HCT116 (cell line): Measurements from ENCODE around the gene HJURP. TPM values are rescaled to one million over a fixed set of nuclear protein-coding genes. Genes with fewer than 3 reads are reported as not detected.

Experiments used
- ATAC-seq: fragments of 200-7000 bp; cut with Tn5 transposase; 2 replicates; pipeline ENCODE4 v1.9.1; 2020; ENCODE audit warnings: mild to moderate bottlenecking, moderate library complexity
- BruUV-seq: library from RNA; stranded (reverse); fragments of 400-500 nt; replicated peaks from 2 replicates; lab custom pipeline; 2021; lab: Mats Ljungman, UMichigan
- CTCF ChIA-PET: fragments of 300-600 bp; sonication (Branson Sonifier 250); formaldehyde crosslinking; loops from one replicate; lab custom pipeline; 2021; ENCODE audit warnings: antibody characterized with exemption; lab: Charles Lee
- POLR2A ChIA-PET: fragments of 300-600, 350-600 bp; sonication (Branson Sonifier 250); formaldehyde crosslinking; loops from one replicate; lab custom pipeline; 2021; ENCODE audit warnings: antibody characterized with exemption; lab: Charles Lee
- RAD21 ChIA-PET, 2 experiments: fragments of 300-600 bp; sonication (Branson Sonifier 250); formaldehyde crosslinking; loops; one replicate each; lab custom pipeline; 2023; ENCODE audit warnings: low total read pairs in 2 of 2; ENCODE audit not compliant: uncharacterized antibody in 2 of 2, unreplicated experiment in 2 of 2, low non-redundant PET in 1 of 2; lab: Charles Lee
- DNase-seq: peaks from one replicate; pipeline ENCODE4 v3.0.0-alpha.2; 2010; ENCODE audit warnings: low read depth, low spot score
- H2AFZ ChIP-seq: fragments of 200-600 bp; shearing (Covaris generic), sonication (generic); 2 replicates; pipeline ENCODE4 v1.6.1; 2017; ENCODE audit warnings: low read depth, mixed run types, mixed read lengths, antibody characterized with exemption, low read length; ENCODE audit not compliant: poor library complexity, severe bottlenecking
- H3K27ac ChIP-seq: 2 replicates; pipeline ENCODE4 v1.5.1; 2012; ENCODE audit warnings: low read depth, low read length
- H3K27me3 ChIP-seq: fragments of 200-600 bp; sonication (generic); 2 replicates; pipeline ENCODE4 v1.6.1; 2016; ENCODE audit warnings: mixed run types, low read length, mixed read lengths; ENCODE audit not compliant: insufficient read depth
- H3K36me3 ChIP-seq, 2 experiments: fragments of 200-500 bp in 1 of 2; fragments of 200-600 bp in 1 of 2; sonication (Bioruptor generic) in 1 of 2; sonication (generic) in 1 of 2; 2 replicates each; pipeline versions ENCODE4 v1.5.1 to v1.6.1; 2014 to 2016; ENCODE audit warnings: low read length in 2 of 2, inconsistent platforms in 1 of 2, mixed read lengths in 1 of 2, mixed run types in 1 of 2; ENCODE audit not compliant: insufficient read depth in 2 of 2, control insufficient read depth in 1 of 2
- H3K4me1 ChIP-seq, 2 experiments: fragments of 200-600 bp in 1 of 2; sonication (generic) in 1 of 2; 2 replicates each; pipeline versions ENCODE4 v1.5.1 to v1.6.1; 2012 to 2017; ENCODE audit warnings: low read length in 2 of 2, inconsistent platforms in 1 of 2, mild to moderate bottlenecking in 1 of 2, mixed read lengths in 1 of 2, mixed run types in 1 of 2, moderate library complexity in 1 of 2; ENCODE audit not compliant: insufficient read depth in 2 of 2, control insufficient read depth in 1 of 2
- H3K4me2 ChIP-seq: fragments of 200-600 bp; sonication (generic); 2 replicates; pipeline ENCODE4 v1.6.1; 2017; ENCODE audit warnings: mixed run types, low read length, mixed read lengths
- H3K4me3 ChIP-seq, 2 experiments: fragments of 200-600 bp in 1 of 2; sonication (generic) in 1 of 2; replicated peaks in 1 of 2; 2 replicates each; pipeline ENCODE4 v1.5.1; 2011 to 2016; ENCODE audit warnings: low read length in 2 of 2, control low read depth in 1 of 2, low read depth in 1 of 2, mild to moderate bottlenecking in 1 of 2, mixed read lengths in 1 of 2, mixed run types in 1 of 2
- H3K79me2 ChIP-seq: fragments of 200-600 bp; sonication (generic); 2 replicates; pipeline ENCODE4 v1.6.1; 2017; ENCODE audit warnings: mild to moderate bottlenecking, mixed run types, low read length, moderate library complexity, mixed read lengths; ENCODE audit not compliant: insufficient read depth
- H3K9ac ChIP-seq: fragments of 200-600 bp; sonication (generic); 2 replicates; pipeline ENCODE4 v1.6.1; 2016; ENCODE audit warnings: low read length, mixed read lengths
- H3K9me2 ChIP-seq: fragments of 200-600 bp; sonication (generic), shearing (Covaris generic); 2 replicates; pipeline ENCODE4 v1.6.1; 2017; ENCODE audit warnings: mixed run types, mild to moderate bottlenecking, moderate library complexity; ENCODE audit not compliant: insufficient read depth
- H3K9me3 ChIP-seq, 2 experiments: fragments of 200-500 bp in 1 of 2; fragments of 200-600 bp in 1 of 2; sonication (Bioruptor generic) in 1 of 2; sonication (generic) in 1 of 2; 2 replicates each; pipeline ENCODE4 v1.6.1; 2014 to 2017; ENCODE audit warnings: low read length in 2 of 2, mixed read lengths in 2 of 2, inconsistent platforms in 1 of 2, low read depth in 1 of 2, mild to moderate bottlenecking in 1 of 2, mixed run types in 1 of 2, moderate library complexity in 1 of 2; ENCODE audit not compliant: control insufficient read depth in 1 of 2, insufficient read depth in 1 of 2
- H4K20me1 ChIP-seq: fragments of 200-600 bp; sonication (generic), shearing (Covaris generic); 2 replicates; pipeline ENCODE4 v1.6.1; 2017; ENCODE audit warnings: mixed run types, mild to moderate bottlenecking, moderate library complexity; ENCODE audit not compliant: insufficient read depth
- CBX3 ChIP-seq: IDR thresholded peaks from 2 replicates; pipeline ENCODE4 v1.6.1; 2012; ENCODE audit warnings: low read depth
- CEBPB ChIP-seq: IDR thresholded peaks from 2 replicates; pipeline ENCODE4 v1.6.1; 2012; ENCODE audit warnings: low read depth
- EGR1 ChIP-seq: IDR thresholded peaks from 2 replicates; pipeline ENCODE4 v1.6.1; 2012; ENCODE audit warnings: low read depth
- EZH2phosphoT487 ChIP-seq: fragments of 200-600 bp; IDR thresholded peaks from 2 replicates; pipeline ENCODE4 v1.6.1; 2018; ENCODE audit warnings: antibody characterized with exemption, borderline replicate concordance
- FOSL1 ChIP-seq: IDR thresholded peaks from 2 replicates; pipeline ENCODE4 v1.6.1; 2012; ENCODE audit warnings: low read depth
- JUND ChIP-seq: IDR thresholded peaks from 2 replicates; pipeline ENCODE4 v1.6.1; 2012
- SRF ChIP-seq: IDR thresholded peaks from 2 replicates; pipeline ENCODE4 v1.6.1; 2012; ENCODE audit warnings: low read depth
- TCF7L2 ChIP-seq: IDR thresholded peaks from 2 replicates; pipeline ENCODE4 v1.7.0; 2011; ENCODE audit warnings: borderline replicate concordance, inconsistent platforms; ENCODE audit not compliant: insufficient read depth, insufficient read length; ENCODE audit errors: extremely low read depth
- ZFX ChIP-seq: fragments of 450-650 bp; IDR thresholded peaks from 2 replicates; pipeline ENCODE4 v1.6.1; 2017
- intact Hi-C: fragments of 100-400 bp; cut with micrococcal nuclease; formaldehyde crosslinking; loops from 2 replicates; pipeline ENCODE4 v1.10.0; 2022
- total RNA-seq: library from RNA; stranded (reverse); gene quantifications from one replicate; pipeline ENCODE4 v1.2.1, GENCODE V29; 2021; ENCODE audit not compliant: unreplicated experiment
- TF ChIP-seq, protein P1 (sequence below): IDR thresholded peaks from 2 replicates; pipeline ENCODE4 v1.6.1; 2012
- TF ChIP-seq, protein P2 (sequence below), 3 experiments: fragments of 200-600 bp in 1 of 3; sonication (generic) in 1 of 3; IDR thresholded peaks in 2 of 3; conservative IDR thresholded peaks in 1 of 3; 2 replicates each; pipeline ENCODE4 v1.5.1; 2012 to 2017; ENCODE audit warnings: low read depth in 2 of 3, low read length in 2 of 3, antibody characterized with exemption in 1 of 3, borderline replicate concordance in 1 of 3, control low read depth in 1 of 3, mild to moderate bottlenecking in 1 of 3, mixed read lengths in 1 of 3, mixed run types in 1 of 3, moderate library complexity in 1 of 3; ENCODE audit not compliant: insufficient read depth in 1 of 3

HJURP gene
- total RNA-seq, 1 experiment from 2014 or later, result 64.1 TPM

DNA sequence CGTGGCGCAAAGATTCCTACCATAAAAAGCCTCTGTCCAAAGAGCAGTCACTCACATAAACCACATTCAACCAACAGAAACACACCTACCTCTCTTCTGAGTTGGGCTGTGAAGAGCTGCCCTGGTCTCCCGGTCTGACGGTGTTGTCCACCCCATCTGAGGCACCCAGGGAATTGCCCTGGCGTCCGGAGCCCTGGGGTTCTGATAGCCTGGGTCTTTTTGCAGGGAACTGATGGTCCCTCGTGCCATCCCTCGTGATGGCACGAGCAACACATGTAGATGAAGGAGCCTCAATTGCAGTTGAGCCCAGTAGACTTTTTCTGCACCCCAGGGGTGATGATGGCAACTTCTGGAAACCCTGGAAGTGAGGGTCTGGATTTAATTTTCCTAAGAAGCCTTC, 13.8 kb downstream of the HJURP start:
- peaks cover 98% of the 10 kb centered on the region for H3K79me2 ChIP-seq

More for the DNA sequence above, 13.8 kb downstream of the HJURP start:
- Histone ChIP-seq H3K4me2 (no peak overlapping the region), H4K20me1 (peaks cover 29% of the 10 kb centered on the region; the same call in 1 of the 2 replicates), H3K9ac (no peak overlapping the region), H2AFZ (no peak overlapping the region), H3K27ac (no peak overlapping the region), H3K4me1 (no peaks in the 10 kb centered on the region), H3K27me3 (no peaks in the 10 kb centered on the region), H3K36me3 (peaks cover 87 to 96% of the 10 kb centered on the region in 2 experiments), H3K9me2 (no peaks in the 10 kb centered on the region), H3K9me3 (no peaks in the 10 kb centered on the region), H3K4me3 (no peak overlapping the region)
- RAD21 ChIA-PET, result no interaction called here
- POLR2A ChIA-PET, result no interaction called here
- DNase-seq (no peak), ATAC-seq (no peak)
- CTCF ChIA-PET, result no interaction called here
- no TSS peak for BruUV-seq
- TF ChIP-seq EGR1, result no peak
- no peak for TF ChIP-seq TCF7L2
- no peak for TF ChIP-seq ZFX
- no peak for TF ChIP-seq SRF
- TF ChIP-seq, protein P1, sequence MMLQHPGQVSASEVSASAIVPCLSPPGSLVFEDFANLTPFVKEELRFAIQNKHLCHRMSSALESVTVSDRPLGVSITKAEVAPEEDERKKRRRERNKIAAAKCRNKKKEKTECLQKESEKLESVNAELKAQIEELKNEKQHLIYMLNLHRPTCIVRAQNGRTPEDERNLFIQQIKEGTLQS, result no peak
- no peak for TF ChIP-seq JUND
- TF ChIP-seq, protein P2, sequence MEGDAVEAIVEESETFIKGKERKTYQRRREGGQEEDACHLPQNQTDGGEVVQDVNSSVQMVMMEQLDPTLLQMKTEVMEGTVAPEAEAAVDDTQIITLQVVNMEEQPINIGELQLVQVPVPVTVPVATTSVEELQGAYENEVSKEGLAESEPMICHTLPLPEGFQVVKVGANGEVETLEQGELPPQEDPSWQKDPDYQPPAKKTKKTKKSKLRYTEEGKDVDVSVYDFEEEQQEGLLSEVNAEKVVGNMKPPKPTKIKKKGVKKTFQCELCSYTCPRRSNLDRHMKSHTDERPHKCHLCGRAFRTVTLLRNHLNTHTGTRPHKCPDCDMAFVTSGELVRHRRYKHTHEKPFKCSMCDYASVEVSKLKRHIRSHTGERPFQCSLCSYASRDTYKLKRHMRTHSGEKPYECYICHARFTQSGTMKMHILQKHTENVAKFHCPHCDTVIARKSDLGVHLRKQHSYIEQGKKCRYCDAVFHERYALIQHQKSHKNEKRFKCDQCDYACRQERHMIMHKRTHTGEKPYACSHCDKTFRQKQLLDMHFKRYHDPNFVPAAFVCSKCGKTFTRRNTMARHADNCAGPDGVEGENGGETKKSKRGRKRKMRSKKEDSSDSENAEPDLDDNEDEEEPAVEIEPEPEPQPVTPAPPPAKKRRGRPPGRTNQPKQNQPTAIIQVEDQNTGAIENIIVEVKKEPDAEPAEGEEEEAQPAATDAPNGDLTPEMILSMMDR (IDR thresholded peaks at IDR 0.05 in 2 of 3, conservative IDR thresholded peaks at IDR 0.05 in 1 of 3; ENCODE audit: borderline replicate concordance in 1 of 3, insufficient read depth in 1 of 3, low read depth in 2 of 3, low read length in 2 of 3), result no peak
- no peak for TF ChIP-seq FOSL1
- TF ChIP-seq CEBPB, result no peak
- no peak for TF ChIP-seq EZH2phosphoT487
- TF ChIP-seq CBX3, result no peak
- intact Hi-C loops, result no loop called here
